DMS53 (cell line): ENCODE data around the gene TH.
A peak's percentile ranks its signal among the peaks of the same experiment; 100 is the strongest.
"Not testable (repeated sequence)": the region's sequence is repeated elsewhere in the genome, so short reads cannot be mapped to it uniquely, and the experiment has no call there.

Experiments
- DNase-seq: peaks from one replicate; lab custom pipeline; 2025; lab: John Stamatoyannopoulos, UW

Gene TH

DNA sequence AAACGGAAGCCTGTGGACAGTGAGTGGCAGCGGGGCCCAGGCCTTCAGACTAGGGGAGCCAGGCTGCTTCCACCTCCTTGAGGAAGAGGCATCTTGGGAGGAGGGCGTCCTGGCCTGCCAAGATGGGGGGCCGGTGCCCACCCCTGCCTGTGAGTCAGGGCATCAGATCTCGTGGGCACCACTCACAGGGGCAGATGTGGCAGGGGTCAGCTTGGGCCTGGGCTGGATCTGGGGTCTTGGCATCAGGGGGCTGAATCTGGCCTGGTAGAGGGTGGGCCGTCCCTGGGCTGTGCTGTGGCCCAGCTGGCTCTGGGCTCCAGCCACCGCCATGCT is 24.1 kb upstream of the TH start:
- no peak for DNase-seq

DNA sequence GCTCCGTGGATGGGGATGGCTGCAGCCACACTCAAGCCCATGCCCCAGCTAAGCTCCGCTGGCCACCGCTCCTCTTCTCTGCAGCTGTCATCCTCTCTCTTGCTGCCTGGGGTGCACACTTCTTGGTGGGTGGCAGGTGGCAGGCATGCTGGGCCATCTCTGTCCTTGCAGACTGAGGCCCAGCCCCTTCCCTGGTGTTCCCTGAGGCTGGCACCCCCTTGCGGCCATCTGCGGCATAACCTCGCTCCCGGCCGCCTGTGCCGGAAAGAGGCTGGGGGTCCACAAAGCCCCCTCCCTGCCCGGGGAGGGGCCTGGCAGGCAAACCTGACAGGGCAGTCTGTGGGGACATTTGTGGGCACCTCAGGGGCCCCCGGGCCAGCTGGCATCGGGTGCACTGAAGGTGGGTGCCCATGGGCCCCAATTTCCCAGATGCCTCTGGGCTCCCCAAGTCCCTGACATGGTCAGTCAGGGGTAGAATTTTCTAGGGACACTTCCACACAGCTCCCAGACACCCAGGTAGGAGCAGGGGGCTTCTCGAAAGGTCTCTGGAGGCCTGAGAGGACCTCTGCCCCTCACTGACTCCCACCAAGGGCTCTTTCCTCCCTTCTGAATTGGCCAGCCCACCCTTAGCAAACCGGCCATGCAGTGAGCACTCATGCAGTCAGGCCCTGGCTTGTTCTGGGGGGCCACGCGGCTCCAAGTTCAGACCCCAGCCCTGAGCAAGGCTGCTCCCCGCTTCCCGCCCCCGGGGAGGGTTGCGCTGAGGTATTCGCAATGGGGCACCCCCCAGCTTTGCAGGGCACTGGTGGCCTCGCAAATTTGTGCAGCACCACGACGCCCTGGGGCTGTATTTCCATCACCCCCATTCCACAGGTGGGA is 23.5 kb upstream of the TH start:
- DNase-seq: peak; percentile 78

DNA sequence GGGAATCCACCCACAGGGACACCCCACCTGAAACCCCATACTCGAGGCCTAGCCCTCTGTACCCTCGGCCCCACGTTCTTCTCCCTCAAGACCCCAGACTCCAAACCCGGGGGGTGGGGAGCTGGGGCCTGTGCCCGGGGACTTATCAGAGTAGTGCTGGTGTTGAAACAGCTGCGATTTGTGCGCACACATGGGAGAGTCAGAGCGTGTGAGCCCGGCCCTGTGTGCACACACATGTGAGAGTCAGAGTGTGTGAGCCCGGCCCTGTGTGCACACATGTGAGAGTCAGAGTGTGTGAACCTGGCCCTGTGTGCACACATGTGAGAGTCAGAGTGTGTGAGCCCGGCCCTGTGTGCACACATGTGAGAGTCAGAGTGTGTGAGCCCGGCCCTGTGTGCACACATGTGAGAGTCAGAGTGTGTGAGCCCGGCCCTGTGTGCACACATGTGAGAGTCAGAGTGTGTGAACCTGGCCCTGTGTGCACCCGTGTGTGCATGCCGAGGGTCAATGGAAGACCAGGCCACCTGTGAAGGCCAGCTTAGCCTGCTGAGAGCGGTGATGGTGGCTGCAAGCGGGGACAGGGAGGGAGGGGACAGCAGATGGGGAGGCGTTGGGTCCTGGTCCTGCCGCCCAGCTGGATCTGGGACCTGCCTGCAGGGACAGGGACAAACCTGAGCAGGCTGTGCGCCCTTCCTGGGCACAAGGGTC is 22.4 kb upstream of the TH start:
- not testable (repeated sequence) for DNase-seq

DNA sequence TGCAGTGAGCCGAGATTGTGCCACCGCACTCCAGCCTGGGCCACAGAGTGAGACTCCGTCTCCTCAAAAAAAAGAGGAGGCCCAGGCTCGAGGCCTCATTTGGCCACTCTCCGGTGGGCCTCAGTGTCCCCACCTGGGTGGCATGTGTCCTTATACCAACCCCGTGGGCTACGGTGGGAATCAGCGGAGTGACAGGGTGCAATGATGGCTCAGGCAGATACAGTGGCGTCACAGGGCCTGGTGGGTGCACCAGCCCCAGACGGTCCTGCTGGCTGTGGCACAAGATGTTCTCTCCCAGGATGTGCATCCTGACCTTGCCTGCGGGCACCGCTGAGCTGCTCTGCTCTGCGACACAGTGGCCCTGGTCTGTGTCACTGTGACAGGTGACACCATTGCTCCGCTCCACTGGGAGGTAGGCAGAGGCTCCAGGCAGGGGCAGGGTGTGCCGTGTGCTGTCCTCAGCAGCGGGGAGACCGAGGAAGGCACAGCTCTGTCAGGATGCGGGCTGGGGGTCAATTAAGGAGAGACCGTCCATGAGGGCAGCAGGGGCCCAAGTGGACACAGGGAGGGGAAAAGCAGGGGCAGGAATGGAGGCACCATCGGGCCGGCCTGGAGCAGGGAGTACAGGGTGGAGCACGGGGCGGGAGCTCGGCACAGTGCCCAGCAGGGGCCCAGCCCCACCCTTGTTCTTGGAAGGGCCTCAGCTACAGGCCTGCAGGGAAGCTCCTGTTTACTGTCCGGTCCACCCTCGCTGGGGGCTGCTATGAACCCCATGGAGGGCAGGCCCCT is 21.7 kb upstream of the TH start:
- no peak for DNase-seq

DNA sequence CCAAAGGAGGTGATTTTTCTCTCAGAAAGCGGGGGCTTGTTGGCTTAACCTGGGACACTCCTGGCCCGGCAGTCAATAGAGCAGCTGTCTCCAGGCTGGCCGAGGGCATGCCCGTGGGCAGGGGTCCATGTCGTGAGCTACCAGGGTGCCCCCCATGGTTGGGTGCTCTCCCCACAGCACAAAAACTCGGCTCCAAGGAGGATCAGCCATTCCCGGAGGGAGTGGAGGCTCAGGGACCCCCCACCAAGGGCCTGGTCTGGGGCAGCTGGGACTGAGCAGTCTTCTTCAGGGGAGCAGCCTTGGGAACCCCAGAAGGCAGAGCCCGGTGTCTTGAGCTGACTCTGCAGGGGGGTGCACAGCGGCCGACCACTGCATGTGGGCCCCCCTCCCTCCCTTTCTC is 20.8 kb upstream of the TH start:
- no peak for DNase-seq

DNA sequence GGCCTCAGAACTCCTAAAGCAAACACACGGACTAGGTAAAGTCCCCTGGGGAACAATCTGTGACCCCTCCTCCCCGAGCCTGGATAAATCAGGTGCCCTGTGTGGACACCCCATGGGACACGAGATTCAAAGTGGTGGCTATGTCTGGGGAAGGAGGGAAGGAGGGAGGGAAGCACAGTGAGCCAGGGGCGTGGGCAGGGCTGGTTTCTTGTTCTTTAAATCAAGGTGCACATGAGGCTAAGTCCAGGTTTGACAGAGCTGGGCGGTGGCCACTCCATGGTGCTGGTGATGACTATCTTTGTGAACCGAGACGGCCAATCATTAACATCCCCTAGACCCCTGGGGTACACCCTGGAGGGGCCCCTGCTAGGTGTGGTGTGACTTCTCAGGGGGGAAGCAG is 20.3 kb upstream of the TH start:
- no peak for DNase-seq

DNA sequence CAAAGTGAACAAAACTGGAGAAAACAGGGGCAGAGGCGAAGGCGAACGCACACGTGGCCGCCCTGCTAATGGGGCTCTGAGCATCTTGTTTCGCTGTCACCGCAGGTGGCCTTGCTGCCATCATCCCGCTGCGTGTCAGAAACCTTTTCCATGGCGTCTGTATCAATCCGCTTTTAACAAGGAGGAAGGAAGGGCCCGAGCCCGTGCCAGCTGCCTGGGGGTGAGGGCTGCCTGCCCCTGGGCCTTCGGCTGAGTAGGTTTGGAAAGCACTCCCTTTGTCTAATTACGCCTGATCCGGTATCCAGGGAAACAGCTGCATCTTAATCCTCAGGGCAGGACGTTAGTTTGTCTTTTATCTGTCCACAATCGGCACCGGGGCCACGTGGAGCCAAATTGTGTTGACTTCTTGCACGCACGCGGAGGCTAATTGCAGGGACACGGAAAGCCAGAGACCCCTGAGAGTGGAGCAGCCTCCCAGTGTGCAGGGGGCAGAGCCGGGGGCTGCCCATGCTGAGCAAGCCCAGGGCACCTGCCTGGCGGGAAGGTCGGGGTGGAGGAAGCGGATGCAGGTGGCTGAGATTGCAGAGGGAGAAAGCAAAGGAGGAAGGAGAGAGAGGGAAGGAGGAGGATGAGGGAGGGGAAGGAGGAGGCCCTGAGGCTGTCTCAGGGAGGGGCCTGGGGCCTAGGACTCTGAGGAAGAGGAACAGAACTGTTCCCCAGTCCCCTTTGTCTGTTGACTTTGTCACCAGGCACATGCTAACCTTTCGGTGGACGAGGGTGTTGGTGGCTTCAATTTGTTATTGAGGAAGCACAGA is 19.2 kb upstream of the TH start:
- DNase-seq: no peak

DNA sequence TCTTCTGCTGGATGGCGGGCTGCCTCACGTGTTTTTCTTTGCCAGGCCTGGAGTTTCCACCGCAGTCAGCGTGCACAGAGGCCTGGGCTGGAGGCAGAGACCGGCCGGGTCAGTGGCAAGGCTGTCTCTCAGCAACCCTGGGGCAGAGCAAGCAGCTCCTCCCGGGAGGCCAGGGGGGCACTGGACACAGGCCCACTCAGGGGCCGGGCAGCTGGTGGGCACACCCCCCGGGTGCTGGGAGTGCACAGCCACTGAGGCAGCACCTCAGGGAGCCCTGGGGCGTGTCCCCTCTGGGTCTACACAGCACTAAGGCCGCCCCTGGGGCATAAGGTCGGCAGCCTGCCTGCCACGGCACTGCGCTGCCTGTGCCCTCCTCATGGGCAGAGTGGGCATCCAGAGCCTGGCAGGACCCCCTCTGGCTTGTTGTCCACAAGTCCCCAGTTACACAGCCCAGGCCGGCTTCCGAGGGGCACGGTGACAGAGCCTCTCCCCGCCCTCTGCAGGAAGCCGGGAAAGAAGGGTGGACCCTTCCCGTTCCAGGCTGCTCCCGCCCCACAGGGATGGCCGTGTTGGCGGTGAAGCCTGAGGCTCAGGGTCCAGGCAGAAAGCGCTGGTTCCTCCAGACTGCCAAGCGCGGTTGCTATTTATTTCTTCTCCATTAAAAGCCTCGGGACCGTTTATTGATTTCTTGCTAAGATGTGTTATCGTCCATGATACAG is 18.5 kb upstream of the TH start:
- DNase-seq: no peak

DNA sequence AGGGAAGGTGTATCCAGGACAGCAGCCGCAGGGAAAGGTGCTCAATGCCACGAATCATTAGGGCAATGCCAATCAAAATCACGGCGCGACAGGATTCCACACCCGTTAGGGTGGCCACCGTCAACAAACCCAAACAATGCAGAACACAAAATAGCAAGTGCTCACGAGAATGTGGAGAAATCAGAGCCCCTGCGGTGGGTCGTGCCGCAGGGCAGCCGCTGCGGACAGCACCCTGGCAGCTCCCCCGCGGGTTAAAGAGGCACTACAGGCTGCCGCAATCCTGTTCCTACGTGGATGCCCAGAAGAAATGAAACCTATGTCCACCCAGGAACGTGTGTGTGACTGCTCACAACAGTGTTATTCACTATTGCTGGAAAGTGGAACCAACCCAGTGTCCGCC is 17.1 kb upstream of the TH start:
- no peak for DNase-seq

DNA sequence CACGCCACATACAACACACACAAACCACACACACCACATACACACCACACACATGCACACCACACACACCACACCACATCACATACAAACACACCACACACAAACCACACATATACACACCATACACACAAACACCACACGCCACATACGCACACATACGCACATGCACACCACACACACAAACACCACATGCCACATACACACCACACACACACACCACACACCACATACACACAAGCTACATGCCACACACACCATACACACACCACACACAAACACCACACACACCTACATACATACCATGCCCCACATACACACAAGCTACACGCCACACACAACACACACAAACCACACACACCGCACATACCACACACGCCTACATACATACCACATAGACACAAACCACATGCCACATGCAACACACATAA is 15.7 kb upstream of the TH start:
- no peak for DNase-seq

DNA sequence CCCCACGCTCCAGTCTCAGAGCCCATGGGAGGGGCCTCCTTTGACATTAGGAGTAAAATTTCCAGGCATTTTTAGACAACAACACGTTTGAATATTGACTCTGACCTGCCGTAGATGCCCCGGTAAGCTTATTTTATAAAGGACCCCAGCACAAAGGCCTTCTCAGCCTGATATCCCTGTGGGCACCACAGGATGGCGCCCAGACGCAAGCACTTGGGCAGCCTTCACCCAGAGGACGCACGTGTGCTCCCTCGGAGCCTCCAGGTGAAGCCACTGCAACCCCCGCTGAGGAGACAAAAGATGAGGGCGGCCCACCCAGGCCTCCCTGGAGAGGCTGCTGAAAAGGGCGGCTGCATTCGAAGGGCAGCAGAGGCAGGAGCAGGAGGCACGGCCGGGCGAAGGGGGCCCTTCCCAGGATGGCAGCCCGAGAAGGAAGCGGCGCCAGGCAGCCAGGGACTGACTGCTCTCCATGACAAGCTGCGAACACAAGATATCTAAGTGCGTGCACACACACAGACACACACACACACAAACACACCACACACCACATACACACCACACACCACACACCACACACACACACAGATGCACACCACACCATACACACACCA is 15.2 kb upstream of the TH start:
- peak; percentile 92 for DNase-seq

DNA sequence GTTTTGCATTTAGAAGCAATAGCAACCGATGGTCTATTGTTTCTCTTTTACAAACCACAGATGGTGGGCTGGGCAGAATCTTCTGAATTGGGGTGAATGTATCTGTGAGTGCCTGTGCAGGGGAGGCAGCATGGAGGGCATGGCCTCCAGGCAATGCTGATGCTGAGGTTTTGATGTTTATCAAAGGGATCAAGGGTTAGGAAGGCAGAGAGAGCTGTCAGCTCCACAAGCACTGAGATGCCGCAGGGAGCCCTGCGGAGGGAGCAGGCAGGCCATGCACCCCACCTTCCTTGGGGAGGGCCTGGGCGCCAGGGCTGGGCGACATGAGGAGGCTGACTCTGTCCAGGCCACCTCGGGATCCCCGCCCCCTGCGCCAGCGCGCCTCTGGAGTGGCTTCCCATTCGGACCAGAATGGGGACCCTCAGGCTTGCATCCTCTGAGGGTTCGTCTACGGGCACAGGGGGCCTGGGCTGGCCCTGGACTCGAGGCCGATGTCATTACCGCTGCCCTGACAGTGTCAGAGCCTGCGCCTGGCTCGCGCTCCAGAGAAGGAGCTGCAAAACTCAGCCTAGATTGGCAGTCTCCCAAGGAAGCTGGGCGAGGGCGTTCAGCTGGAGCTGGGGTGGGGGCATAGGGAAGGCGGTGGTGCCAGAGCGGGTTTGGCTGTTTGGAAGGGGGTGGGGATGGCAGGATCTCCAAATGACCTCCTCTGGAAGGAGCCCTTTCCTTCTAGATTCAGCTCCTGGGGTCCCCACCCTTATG is 13.9 kb upstream of the TH start:
- DNase-seq: no peak

DNA sequence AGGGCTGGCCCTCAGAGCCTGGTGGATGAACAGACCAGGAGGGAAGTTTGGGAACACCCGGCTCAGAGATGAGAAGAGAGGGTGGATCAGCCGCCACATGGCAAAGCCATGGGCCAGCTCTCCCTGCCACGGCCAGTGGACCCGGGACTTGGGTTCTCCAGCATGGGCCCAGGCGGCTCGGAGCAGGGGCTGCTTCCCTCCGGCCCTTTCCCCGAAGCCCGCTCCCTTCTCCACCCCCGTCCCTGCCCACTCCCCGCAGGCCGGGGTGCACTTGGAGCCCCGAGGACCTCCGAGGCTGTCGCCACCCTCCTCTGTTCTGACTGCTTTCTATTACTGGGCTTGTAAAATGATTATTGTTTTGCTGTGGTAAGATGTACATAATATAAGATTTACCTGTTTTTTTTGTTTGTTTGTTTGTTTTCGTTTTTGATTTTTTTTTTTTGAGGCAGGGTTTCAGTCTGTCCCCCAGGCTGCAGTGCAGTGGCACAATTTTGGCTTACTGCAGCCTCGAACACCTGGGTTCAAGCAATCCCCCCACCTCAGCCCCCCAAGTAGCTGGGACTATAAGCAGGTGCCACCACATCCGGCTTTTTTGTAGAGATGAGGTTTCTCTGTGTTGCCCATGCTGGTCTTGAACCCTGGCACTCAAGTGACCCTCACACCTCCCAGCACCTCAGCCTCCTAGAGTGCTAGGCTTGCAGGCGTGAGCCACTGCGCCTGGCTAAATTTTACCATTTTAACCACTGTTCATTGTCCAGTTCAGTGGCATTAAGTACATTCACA is 11.3 kb upstream of the TH start:
- DNase-seq: no peak

DNA sequence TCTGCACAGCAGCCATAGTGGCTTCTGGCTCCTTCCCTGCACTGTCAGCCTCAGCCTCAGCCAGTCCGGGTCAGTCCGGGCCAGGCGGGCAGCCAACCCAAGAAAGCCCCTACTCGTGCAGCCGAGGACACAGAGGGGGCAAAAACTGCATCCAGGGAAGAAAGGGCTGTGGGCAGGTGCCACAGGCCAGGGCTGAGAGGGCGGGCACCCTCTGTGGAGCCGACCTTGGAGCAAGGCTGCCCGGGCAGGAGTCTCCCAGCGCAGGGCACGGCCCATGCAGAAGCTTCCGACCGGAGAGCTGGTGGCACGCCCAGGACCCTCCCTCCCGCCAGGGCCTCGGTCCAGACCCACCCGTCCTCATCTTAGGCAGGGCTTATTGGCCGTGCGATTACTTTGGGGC is 10.5 kb upstream of the TH start:
- DNase-seq: no peak

DNA sequence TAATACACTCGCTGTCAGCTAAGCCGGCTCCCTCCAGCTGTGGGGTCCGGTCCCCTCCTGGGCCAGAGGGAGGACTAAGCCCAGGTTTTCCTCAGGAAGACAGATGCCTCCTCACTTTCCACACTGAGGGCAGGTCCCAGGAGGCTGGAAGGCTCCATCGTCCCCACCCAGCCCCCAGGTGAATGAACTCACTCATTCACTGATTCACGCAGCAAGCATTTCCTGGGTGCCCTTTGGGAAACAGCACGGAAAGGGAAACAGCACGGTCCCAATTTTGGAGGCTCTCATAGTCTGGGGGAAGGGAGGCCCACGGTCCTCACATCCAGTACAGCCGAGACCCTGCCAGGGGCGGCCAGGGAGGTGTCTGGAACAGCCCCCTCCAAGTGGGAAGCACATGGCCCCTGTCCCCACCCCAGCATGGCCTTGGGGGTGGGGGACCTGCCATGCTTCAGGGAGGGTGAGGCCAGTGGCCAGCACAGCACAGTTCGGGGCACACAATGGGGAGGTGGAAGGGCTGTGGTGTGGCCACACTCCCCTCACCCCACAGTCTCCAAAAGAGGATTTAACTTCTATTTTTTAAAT is 9.3 kb upstream of the TH start:
- no peak for DNase-seq

DNA sequence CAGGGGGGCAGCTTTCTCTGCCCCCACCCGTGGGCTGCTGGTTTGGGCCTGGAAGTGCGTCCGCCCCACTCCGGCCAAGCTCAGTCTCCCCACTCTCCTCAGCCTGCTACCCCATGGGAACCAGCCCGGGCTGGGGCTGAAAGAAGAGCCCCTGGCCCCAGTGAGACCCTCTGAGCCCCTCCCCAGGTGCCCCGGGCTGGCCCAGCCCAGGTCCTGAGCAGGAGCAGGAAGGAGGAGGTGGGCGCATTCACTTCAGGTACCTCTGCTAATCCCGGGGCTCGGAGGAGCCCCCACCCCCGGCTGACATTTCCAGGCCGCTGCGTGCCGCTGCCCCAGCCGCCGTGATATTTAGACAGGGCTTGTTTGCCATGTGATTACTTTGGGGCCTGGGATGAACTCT is 8.7 kb upstream of the TH start:
- DNase-seq: no peak

DNA sequence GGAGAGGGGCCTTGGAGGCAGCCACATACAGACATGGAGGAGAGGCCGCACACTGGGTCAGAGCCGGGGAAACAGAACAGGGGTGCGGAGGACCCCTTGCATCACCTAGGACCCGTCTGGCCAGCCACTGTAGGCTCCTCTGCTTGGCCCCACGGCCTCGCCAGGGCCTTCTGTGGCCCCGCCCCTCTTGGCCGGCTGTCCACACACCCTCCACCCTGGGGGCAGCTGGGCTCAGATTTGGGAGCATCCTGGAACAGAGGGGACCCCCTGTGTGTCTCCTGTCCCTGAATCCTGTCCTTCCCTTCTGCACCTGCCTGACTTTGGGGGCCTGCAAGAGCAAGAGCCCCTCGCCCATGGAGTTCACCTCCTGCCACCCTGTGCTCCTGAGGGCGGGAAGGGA is 7.9 kb upstream of the TH start:
- DNase-seq: no peak

DNA sequence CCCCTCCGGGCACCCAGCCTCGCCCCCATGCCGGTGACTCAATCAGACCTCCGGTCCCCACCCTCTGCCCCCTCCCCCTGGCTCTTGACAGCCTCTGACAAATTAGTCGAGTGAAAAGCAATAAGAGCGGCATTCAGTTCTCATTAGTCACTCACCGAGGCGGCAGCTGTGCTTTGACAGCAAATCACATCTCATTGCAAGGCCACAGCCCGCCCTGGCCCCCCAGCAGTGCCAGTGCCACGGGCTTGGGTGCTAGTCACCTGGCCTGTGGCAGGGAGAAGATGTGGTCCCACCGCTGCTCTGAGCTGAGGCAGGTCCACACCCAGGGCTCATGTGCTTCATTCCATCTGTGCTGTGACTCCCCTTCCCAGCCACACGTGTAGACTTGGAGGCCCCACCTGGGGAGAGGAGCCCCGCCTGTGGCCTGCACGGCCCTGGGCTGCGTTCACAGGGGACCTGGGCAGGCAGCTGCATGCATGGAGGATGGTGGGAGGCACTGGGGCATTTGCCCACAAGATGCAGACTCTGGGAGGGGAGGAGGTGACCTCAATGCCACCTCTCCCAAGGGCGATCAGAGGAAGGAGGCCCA is 7.4 kb upstream of the TH start:
- no peak for DNase-seq
